Measurements from ENCODE around the gene CNN1. TPM values are rescaled to one million over a fixed set of nuclear protein-coding genes. Genes with fewer than 3 reads are reported as not detected.

Gene CNN1
- 1.0 and 1.1 TPM in 2 replicates for total RNA-seq

GRCh38 chr19:11538232-11539036 lies at the start of gene CNN1:
CNN1 (plus strand) TSS chr19:11538851; CDS start chr19:11538928, 77 bp downstream.

GRCh38 chr19:11505504-11506100 lies 33.0 kb upstream of the CNN1 start, which contains the start of gene ZNF653:
ZNF653 (minus strand) TSS chr19:11505839; CDS start chr19:11505786, 53 bp downstream.

GRCh38 chr19:11528551-11529341 lies 9.9 kb upstream of the CNN1 start, which contains the start of gene ECSIT:
ECSIT (minus strand) TSS chr19:11529134; CDS start chr19:11519170, 9,964 bp downstream.

GRCh38 chr19:11558881-11559828 lies 20.5 kb downstream of the CNN1 start, which contains the start of gene ELOF1:
ELOF1 (minus strand) TSS chr19:11559230; CDS start chr19:11554347, 4,883 bp downstream.

GRCh38 chr19:11577451-11578257 lies 39.0 kb downstream of the CNN1 start, which contains the start of gene ACP5:
ACP5 (minus strand) TSS chr19:11577645; CDS start chr19:11577317, 328 bp downstream.

GRCh38 chr19:11597202-11598102 lies 58.8 kb downstream of the CNN1 start, which contains the start of gene ZNF627:
ZNF627 (plus strand) TSS chr19:11597483; CDS start chr19:11597628, 145 bp downstream.

Small RNAs within 50 kb of the gene (small RNA-seq; reads per million reads assigned to genes)
- gene MIR7974 (not detected), gene RN7SL833P (not detected)

Other genes with a start within 250 kb of the CNN1 start
- not detected in 2 replicates for gene TSPAN16, start 242.7 kb upstream of the CNN1 start, total RNA-seq
- 11.4 and 12.9 TPM in 2 replicates for gene RAB3D, start 199.2 kb upstream of the CNN1 start, total RNA-seq
- gene TMEM205, start 192.6 kb upstream of the CNN1 start, total RNA-seq, result 76.3 and 80.2 TPM in 2 replicates
- gene CCDC159, start 192.3 kb upstream of the CNN1 start, total RNA-seq, result 9.9 and 13.8 TPM in 2 replicates
- 12.0 and 14.0 TPM in 2 replicates for gene PLPPR2, start 183.4 kb upstream of the CNN1 start, total RNA-seq
- gene SWSAP1, start 164.2 kb upstream of the CNN1 start, total RNA-seq, result 0.43 and 0.91 TPM in 2 replicates
- 2.0 and 3.0 TPM in 2 replicates for gene EPOR, start 154.5 kb upstream of the CNN1 start, total RNA-seq
- 4.3 and 6.5 TPM in 2 replicates for gene RGL3, start 119.5 kb upstream of the CNN1 start, total RNA-seq
- gene ODAD3, start 103.7 kb upstream of the CNN1 start, total RNA-seq, result 0.26 and 0.32 TPM in 2 replicates
- gene PRKCSH, start 103.2 kb upstream of the CNN1 start, total RNA-seq, result 114 and 135 TPM in 2 replicates
- gene ELAVL3, start 57.8 kb upstream of the CNN1 start, total RNA-seq, result not detected in 2 replicates
- gene ZNF653, start 33.0 kb upstream of the CNN1 start, total RNA-seq, result 3.1 and 3.6 TPM in 2 replicates
- 15.0 and 21.0 TPM in 2 replicates for gene ECSIT, start 9.7 kb upstream of the CNN1 start, total RNA-seq
- gene ELOF1, start 20.4 kb downstream of the CNN1 start, total RNA-seq, result 30.4 and 30.7 TPM in 2 replicates
- gene ACP5, start 38.8 kb downstream of the CNN1 start, total RNA-seq, result 0.39 and 0.54 TPM in 2 replicates
- gene ZNF627, start 58.6 kb downstream of the CNN1 start, total RNA-seq, result 15.0 and 21.1 TPM in 2 replicates
- 6.7 and 9.6 TPM in 2 replicates for gene ZNF823, start 200.1 kb downstream of the CNN1 start, total RNA-seq
- gene ZNF441, start 228.1 kb downstream of the CNN1 start, total RNA-seq, result 12.9 and 17.3 TPM in 2 replicates

Measured in articular chondrocyte of knee joint (primary cell).